Measurements from ENCODE around the gene ASS1.

The ASS1 gene

DNA sequence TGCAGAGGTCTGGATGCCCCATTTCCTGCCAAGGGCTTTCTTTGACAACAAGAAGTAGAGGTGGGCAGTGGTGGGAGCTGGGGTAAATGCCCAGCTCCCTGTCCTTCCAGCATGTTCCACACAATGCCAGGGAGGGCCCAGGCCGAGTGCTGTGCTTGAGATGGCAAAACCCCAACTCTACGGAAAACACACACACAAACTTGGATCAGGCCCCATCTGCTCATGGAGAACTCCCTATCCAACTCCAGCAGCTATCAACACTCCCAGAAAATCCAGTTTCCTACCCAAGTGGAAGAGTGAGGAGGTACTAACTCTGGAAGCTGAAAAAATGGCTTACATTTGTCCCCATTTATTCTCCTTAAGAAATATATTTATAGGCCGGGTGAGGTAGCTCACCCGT, 73.5 kb downstream of the ASS1 start:
- DNase-seq (ENCODE audit: low read depth) = no peak

GRCh38 chr9:130518943-130519799, 74.4 kb downstream of the ASS1 start:
- no peak for DNase-seq (ENCODE audit: low read depth)
- H3K4me3 ChIP-seq (ENCODE audit: low read depth, low read length) = no peak overlapping the region

More for the DNA sequence above, 73.5 kb downstream of the ASS1 start:
- H3K4me3 ChIP-seq (ENCODE audit: low read depth, low read length) = no peak overlapping the region

DNA sequence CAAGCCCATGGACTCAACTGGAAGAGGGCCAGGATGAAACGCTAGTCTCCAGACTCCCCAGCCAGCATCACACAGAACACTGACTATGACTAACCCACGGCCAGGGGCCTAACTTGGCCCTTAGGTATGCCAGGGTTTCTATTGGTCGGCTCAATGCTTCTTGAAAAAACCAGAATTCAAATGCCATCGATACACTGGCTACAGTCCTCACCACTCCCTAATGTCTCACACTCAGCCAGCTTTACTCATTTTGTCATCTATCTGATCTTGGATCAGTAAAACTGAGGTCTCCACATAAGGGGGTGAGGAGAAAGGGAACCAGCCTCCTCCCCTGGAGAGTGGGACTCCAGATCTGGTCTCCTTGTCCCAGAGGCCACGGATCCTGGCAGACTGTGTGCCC, 75.2 kb downstream of the ASS1 start:
- no peak overlapping the region for H3K4me3 ChIP-seq (ENCODE audit: low read depth, low read length)
- DNase-seq (ENCODE audit: low read depth) = no peak

DNA sequence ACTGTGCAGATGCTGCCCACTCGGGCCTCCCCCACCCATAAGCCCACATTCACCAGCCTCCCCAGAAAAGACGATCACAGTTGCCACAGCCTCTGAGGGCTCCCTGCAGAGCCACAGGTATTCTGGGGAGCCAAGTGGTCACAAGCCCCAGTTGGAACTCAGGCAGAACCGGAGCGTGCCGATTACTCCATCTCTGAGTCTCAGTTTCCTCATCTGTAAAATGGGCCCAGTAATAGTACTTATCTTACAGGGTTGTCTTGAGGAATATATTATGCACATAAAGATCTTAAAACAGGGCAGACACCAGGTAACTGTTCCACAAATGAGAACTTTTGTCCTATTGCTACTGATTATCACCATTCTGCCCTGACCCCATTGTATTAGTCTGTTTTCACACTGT, 77.0 kb downstream of the ASS1 start:
- H3K4me3 ChIP-seq (ENCODE audit: low read depth, low read length) = no peak overlapping the region
- DNase-seq (ENCODE audit: low read depth) = no peak

DNA sequence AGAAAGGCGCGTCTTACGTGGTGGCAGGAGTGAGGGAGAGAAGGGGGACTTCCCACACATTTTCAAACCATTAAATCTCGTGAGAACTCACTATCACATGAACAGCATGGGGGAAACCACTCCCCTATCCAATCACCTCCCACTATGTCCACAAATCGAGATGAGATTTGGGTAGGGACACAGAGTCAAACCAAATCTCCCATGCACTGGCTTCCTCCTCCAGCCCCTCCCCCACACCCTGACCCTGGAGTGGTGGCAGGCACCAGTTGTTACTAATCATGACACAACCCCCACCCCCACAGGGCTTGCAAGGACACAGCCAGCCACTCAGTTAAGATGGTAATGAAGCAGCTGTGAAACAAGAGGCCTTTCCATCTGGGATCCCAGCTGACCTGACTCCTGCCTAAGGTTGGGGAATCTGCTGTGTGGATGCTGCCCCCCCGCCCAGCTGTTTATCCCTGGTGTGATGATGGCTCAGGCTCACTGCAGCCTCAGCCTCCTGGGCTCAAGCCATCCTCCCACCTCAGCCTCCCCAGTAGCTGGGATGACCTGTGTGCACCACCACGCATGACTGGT, 77.6 kb downstream of the ASS1 start:
- no peak for DNase-seq (ENCODE audit: low read depth)
- no peak overlapping the region for H3K4me3 ChIP-seq (ENCODE audit: low read depth, low read length)

GRCh38 chr9:130523921-130524320, 79.2 kb downstream of the ASS1 start:
- DNase-seq (ENCODE audit: low read depth) = no peak
- H3K4me3 ChIP-seq (ENCODE audit: low read depth, low read length) = no peak overlapping the region

- DNase-seq (ENCODE audit: low read depth) = no peak
- H3K4me3 ChIP-seq (ENCODE audit: low read depth, low read length) = no peak overlapping the region
These were observed 81.6 kb downstream of the ASS1 start for GRCh38 chr9:130526193-130526853.

- no peak for DNase-seq (ENCODE audit: low read depth)
- H3K4me3 ChIP-seq (ENCODE audit: low read depth, low read length) = no peak overlapping the region
These were observed 82.3 kb downstream of the ASS1 start for GRCh38 chr9:130526854-130527650.

- no peak overlapping the region for H3K4me3 ChIP-seq (ENCODE audit: low read depth, low read length)
- DNase-seq (ENCODE audit: low read depth) = no peak
These were observed 83.0 kb downstream of the ASS1 start for GRCh38 chr9:130527651-130528310.

GRCh38 chr9:130528674-130529073, 83.9 kb downstream of the ASS1 start:
- H3K4me3 ChIP-seq (ENCODE audit: low read depth, low read length) = no peak overlapping the region
- no peak for DNase-seq (ENCODE audit: low read depth)

DNA sequence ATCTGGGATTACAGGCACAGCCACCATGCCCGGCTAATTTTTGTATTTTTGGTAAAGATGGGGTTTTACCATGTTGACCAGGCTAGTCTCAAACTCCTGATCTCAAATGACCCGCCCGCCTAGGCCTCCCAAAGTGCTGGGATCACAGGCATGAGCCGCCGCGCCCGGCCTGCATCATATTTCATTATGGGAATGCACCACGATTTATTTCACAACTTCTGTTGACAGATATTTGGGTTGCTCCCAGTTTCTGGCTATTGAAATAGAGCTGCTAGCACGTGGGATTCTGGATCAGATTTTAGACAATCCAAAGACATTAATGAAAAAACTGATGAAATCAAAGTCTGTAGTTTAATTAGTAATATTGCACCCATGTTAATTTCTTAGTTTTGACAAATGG, 86.2 kb downstream of the ASS1 start:
- H3K4me3 ChIP-seq (ENCODE audit: low read depth, low read length) = no peak overlapping the region
- DNase-seq (ENCODE audit: low read depth) = no peak

DNA sequence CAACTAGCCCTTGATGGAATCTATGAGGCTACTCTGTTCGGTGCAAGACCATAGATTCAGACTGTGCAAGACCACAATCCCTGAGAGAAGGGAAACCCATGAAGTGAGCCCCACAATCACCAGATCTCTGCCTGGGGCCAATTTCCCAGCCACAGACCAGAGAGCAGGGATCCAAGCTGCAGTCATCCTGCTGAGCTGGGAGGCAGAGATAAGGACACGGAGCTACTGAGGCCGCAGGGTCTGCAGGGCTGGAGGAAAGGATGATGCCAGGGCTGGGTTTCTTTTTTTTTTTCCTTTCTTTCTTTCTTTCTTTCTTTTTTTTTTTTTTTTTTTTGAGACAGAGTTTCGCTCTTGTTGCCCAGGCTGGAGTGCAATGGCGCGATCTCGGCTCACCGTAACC, 86.9 kb downstream of the ASS1 start:
- no peak for DNase-seq (ENCODE audit: low read depth)
- H3K4me3 ChIP-seq (ENCODE audit: low read depth, low read length) = no peak overlapping the region

DNA sequence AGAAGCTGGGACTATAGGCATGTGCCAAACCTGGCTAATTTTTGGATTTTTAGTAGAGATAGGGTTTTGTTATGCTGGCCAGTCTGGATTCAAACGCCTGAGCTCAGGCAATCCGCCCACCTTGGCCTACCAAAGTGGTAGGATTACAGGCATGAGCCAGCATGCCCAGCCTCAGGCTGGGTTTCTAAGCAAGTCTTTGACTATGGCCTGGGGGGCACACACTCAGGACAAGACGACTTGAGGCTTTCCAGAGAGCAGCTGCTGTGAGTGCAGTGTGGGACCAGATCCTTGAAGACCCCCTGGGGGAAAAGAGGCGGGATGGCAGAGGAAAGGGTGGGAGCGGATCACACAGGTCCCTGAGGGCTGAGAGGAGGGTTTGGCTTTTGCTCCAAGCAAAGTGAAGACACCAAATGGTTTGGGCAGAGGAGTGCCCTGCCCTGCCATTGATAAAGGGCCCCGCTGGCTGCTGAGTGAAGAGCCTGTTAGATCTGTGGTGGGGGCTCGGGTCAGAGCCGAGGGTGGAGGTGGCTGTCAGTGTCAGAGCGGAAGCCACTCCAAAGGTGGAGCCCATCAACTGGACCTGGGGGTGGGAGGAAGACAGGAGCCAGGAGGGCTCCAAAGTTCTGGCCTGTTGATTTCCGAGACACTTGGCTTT, 87.8 kb downstream of the ASS1 start:
- H3K4me3 ChIP-seq (ENCODE audit: low read depth, low read length) = no peak overlapping the region
- DNase-seq (ENCODE audit: low read depth) = no peak

DNA sequence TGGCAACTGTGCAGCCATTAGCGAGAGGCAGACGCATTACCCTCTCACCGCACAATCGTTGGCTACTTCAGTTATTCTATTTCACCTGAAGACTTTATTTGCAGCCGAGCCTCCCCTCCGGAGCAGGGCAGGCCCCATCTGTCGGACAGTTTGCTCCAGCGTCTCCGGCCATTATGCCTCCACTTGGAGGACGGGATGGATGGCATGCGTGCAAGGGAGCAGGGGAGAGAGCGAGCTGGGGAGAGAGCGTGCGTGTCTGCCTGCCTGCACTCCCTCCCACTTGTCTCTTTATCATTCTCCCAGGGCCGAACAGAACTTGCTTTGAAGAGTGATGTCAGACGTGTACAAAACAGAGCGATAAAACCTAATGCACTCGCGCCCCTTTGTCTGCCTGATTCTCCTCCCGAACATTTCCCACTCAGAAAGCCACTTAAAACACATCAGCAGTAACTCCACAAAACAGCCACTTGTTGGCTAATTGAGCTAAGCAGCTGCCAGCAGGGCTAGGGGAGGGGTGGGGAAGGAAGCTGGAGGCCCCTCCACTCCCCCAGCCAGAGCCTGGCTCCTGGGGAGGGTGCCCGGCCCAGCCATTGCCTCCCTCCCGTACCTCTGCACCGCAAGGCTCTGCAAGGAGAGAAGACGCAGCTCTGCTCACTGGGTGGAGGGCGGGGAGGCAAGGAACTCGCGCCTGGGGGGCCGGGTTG, 91.2 kb downstream of the ASS1 start:
- H3K4me3 ChIP-seq (ENCODE audit: low read depth, low read length) = peak overlapping the region; percentile 34
- no peak for DNase-seq (ENCODE audit: low read depth)

DNA sequence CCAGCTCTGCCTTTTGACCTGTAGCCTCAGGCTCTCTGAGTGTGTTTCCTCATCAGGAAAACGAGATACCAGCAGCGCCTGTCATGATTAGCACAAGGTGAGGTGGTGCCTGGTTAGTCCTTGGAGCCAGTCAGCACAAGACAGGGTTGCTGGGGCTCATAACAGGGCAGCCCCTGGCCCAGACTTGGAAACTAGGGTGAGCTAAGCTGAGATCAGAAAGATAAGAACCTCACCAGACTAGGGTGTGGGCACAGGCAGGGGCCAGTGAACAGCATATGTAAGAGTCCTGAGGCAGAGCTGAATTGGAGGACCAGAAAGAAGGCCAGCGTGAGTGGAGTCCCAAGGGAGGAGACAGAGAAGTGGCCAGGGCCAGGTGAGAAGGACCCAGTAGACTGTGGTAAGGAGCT, 91.9 kb downstream of the ASS1 start:
- no peak for DNase-seq (ENCODE audit: low read depth)
- H3K4me3 ChIP-seq (ENCODE audit: low read depth, low read length) = no peak overlapping the region

GRCh38 chr9:130537346-130538050, 92.7 kb downstream of the ASS1 start:
- DNase-seq (ENCODE audit: low read depth) = no peak
- no peak overlapping the region for H3K4me3 ChIP-seq (ENCODE audit: low read depth, low read length)

GRCh38 chr9:130539420-130540223, 94.9 kb downstream of the ASS1 start:
- peak; percentile 40 for DNase-seq (ENCODE audit: low read depth)
- H3K4me3 ChIP-seq (ENCODE audit: low read depth, low read length) = no peak overlapping the region

Data from skeletal muscle cell (primary cell).